Ramos (cell line): ENCODE results near the gene BEND7.
"Not testable (repeated sequence)": the region's sequence is repeated elsewhere in the genome, so short reads cannot be mapped to it uniquely, and the experiment has no call there.

Experiments used
- in situ Hi-C: fragments of 300-500 bp; cut with MboI; formaldehyde crosslinking; loops from one replicate; pipeline ENCODE4 v1.14.3; 2022; ENCODE audit warnings: low sequenced_read_pairs; ENCODE audit not compliant: unreplicated experiment

BEND7 gene

GRCh38 chr10:13437026-13437555 is 91.7 kb downstream of the BEND7 start:
- in situ Hi-C loops, result no loop called here

- in situ Hi-C loops, result not testable (repeated sequence)
Observed at GRCh38 chr10:13427943-13428342, 100.9 kb downstream of the BEND7 start.

- in situ Hi-C loops, result no loop called here
Observed at GRCh38 chr10:13425397-13425796, 103.4 kb downstream of the BEND7 start.

DNA sequence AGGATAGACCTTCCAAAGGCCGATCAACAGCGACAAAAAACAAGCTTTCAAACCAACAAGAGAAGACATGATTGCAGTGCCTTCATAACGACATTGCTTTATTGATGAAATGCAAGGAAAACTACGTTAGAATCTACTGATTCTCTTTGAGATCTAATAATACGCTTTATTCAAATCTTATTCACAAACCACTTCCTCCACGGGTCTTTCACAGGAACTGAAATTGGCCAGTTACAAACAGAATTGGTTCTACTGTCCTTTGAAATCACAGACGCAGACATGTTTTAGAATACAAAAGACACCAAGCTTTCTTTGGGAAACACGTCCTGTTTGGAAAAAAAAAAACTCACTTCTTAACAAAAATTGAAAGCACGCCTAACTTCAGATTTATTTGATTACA is 106.0 kb downstream of the BEND7 start:
- in situ Hi-C loops, result no loop called here

DNA sequence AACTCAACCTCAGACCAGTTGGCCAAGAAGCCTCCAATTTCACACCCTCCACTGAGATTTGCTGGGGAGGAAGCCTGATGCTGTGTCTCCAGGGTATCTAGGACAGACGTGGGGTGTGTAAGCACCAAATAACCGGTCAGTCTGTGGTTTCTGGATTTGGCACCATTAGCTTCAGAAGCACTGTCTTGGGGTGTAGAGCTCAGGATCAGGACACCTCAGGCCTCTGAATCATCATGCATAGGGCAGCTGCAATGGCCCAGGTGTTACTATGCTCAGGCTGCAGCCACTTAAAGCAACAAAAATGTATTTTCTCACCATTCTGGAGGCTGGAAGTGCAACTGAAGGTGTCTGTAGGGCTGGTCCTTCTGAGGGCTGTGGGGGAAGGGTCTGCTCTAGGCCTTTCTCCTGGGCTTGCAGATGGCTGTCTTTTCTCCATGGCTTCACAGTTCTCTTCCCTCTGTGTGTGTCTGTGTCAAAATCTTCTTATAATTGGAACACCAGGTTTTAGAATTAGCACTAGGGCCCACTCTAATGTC is 107.4 kb downstream of the BEND7 start:
- in situ Hi-C loops, result no loop called here

DNA sequence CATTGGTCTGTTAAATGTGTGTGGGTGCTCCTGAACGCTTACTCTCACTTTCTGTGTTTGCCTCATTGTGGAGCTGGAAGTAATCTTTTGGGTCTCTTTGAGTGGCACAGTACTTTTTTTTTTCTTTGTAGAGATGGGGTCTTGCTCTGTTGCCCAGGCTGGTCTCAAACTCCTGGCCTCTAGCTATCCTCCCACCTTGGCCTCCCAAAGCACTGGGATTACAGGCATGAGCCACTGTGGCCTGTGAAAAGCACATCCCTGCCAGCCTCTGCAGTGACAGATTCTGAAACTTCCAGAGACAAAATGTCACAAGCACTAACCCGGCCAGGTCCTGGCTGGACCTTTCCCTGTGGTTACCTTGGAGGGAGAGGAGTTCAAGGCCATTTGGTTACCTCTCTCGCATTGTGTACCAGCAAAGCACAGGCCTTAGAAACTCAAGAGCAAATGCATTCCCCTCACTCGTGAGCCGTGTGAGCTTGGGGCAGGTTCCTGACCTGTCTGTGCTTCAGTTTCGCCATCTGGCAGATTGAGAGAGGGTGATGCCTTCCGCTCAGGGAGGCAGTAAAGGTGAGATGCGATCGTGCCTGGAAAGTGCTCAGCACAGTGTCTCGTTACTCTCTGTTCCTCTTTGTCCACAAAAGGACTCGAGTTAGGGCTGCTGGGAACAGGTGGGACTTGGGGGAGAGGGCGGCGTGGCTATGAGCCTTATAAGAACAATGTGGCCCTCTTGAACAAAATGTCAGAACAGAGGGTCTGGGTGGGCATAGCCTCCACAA is 108.1 kb downstream of the BEND7 start:
- in situ Hi-C loops, result no loop called here

DNA sequence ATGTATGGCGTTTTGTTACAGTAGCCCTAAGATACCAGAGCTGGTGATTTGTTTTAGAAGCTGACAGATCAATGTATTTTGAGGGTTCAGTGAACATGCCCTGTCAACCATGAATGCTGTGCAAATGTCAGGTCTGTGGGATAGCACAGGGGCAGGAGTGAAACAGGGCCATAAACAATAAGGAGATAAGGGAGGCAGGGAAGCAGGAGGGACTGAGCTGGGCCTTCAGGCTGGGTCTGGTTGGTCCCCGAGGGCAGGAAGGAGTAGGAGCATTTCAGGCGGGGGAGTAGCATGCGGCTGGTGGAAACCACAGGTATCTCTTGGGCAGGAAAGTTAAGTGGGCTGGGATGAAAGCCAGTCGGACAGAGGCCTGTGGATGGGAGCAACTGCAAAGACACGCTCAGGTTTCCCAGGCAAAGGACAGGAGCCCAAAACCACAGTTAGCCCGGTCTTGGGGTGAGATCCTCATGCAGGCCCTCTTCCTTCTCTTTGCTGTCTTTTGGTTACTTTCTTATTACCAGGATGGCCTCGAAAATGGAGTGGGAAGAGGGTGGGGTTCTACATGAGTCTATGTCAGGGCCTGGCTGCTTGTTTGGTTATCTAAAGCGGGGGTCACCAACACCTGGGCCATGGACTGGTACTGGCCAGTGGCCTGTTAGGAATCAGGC is 111.2 kb downstream of the BEND7 start:
- in situ Hi-C loops, result no loop called here

DNA sequence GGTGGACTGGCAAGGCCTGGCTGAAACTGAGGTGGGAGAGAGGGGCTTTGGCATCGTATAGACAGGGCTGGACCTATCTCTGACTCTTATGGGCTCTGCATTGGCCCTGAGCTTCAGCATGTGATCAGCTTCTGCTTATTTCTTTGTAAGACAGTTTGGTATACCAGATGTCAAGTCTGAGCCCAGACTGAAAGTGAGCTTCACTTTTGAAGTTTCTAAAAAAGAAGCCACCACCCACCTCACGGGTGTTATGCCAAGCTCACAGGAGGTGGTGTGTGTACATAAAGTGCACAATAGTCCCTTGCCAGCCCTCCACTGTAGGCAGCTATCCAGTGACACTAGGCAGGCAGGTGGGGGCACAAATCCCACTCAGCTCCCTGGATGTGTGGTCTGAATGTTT is 112.1 kb downstream of the BEND7 start:
- in situ Hi-C loops, result no loop called here

DNA sequence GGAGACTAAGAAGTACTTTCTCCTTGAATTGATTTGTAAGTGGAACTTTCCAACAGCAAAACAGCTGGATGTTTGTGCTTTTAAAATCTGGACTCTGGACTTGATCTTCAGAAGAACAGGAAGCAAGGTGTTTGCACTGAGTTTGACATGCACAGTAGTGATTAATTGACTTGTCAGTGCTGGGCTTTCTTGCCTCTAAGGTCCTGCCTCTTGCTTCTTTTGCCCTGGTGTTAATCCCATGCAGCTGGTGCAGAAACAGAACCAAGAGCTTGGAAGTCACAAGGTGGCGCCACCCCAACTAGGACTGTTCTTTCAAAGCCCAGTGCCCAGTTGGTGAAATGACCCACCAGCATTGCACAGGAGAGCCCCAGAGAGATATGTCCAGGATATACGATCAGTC is 114.0 kb downstream of the BEND7 start:
- in situ Hi-C loops, result no loop called here

- in situ Hi-C loops, result no loop called here
Observed at GRCh38 chr10:13414137-13414536, 114.7 kb downstream of the BEND7 start.

GRCh38 chr10:13412894-13413293 is 115.9 kb downstream of the BEND7 start:
- in situ Hi-C loops, result no loop called here

- in situ Hi-C loops, result no loop called here
Observed at GRCh38 chr10:13404791-13405190, 124.0 kb downstream of the BEND7 start.

GRCh38 chr10:13404305-13404759 is 124.5 kb downstream of the BEND7 start:
- in situ Hi-C loops, result no loop called here

DNA sequence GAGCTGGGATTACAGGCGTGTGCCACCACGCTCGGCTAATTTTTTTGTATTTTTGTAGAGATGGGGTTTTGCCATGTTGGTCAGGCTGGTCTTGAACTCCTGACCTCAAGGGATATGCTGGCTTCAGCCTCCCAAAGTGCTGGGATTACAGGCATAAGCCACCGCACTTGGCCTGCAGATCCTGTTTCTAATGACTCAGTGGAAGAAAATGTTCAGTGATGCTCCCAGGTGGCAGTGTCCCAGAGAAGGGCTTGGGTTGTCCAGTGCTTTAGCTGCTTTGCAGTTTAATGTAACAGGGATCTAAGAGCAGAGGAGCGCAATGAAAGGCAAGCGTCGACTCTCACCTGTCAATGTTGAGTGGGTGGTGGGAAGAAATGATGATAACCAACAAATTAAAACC is 125.4 kb downstream of the BEND7 start:
- in situ Hi-C loops, result not testable (repeated sequence)

DNA sequence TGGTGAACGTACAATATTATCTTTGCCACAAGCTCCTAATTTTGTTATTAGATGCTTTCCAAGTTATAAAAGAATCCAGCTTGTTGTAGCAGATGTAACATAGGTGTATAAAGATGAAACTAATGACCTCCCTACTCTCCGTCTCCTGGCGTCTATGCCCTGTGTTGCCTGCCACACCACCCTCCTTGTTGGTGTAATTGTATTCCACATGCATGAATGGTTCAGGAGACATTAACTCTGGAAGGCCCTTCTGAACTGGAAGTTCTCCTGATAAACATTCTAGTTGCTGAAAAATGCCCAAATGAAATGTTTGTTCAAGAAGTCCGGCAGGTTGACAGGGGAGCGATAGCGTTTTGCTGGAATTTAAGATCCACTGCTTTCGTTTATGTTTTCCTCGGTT is 126.8 kb downstream of the BEND7 start:
- in situ Hi-C loops, result no loop called here

DNA sequence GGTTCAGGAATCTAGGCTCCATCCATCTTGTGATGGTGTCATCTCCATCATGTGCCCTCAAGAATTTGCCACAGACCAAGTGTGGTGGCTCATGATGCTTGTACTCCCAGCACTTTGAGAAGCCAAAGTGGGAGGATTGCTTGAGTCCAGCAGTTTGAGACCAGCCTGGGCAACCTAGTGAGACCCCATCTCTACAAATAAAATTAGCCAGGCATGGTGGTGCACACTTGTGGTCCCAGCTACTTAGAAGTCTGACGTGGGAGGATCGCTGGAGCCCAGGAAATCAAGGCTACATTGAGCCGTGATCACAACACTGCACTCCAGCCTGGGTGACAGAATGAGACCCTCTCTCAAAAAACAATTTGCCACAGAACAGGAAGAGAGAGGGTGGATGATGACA is 127.7 kb downstream of the BEND7 start:
- in situ Hi-C loops, result no loop called here

DNA sequence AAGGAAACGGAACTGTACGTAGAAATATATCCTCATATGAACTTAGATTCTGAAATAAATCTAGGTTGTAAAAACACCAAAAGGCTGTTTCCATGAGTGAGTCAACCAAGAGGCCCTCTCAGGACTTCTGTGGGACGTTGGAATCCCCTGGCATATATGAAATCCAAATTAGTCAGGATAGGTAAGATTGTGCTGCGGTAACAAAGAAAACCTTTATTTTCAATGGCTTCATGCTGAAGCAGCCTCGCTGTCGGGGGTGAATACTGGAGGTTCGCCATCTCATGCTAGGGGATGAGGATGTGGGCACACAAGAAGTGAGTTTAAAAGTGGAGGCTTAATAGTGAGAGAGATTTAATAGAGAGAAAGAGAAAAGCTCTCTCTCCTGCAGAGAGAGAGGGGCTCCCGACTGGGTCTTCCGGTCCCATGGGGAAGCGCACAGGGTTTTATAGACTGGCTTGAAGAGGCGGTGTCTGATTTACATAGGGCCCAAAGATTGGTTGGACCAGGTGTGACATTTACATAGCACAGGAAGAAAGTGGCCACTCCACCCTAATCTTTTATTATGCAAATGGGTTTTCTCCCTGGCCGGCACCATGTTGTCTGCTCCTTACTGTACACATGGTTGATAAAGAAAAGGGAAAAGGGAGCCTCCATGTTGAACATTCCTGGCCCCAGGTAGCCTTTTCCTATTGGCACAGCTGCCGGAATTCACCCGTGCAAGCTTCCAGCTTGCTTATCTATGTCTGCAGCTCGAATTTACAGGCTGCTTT is 128.4 kb downstream of the BEND7 start:
- in situ Hi-C loops, result no loop called here

DNA sequence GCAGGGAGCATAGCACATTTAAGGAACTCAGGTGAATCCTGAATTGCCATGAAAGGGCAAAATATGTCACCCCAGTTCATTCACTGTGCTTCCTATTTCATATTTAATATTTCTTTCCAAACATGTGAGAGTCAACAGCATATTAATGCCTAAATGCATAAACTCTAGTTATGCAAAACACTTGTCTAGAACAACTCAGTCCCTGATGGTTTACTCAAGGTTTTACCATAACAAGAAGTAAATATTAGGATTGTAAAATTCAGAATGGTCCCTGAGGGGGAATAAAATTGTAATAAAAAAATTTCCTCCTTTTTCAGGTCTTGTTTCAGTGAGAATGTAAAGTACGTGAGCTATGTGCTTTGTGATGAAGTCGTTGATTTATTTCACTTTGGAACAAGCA is 129.1 kb downstream of the BEND7 start:
- in situ Hi-C loops, result no loop called here

DNA sequence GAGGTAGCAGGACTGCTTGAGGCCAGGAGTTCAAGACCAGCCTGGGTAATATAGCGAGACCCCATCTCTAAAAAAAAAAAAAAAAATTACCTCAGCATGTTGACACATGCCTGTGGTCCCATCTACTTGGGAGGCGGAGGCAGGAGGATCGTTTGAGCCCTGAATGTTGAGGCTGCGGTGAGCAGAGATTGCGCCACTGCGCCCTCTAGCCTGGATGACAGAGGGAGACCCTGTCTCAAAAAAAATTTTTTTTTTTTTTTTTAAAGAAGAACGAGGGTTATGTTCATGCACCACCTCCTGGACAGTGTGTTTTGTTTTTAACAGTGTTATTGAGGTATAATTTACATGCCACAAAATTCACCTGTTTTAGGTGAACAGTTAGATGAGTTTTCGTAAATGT is 129.6 kb downstream of the BEND7 start:
- in situ Hi-C loops, result no loop called here

- in situ Hi-C loops, result no loop called here
Observed at GRCh38 chr10:13397052-13397451, 131.8 kb downstream of the BEND7 start.

- in situ Hi-C loops, result no loop called here
Observed at GRCh38 chr10:13396369-13396768, 132.4 kb downstream of the BEND7 start.
